ENCODE data around the gene HACE1. TPM values are rescaled to one million over a fixed set of nuclear protein-coding genes. Genes with fewer than 3 reads are reported as not detected.
"Not testable (repeated sequence)": the region's sequence is repeated elsewhere in the genome, so short reads cannot be mapped to it uniquely, and the experiment has no call there.

HACE1 gene
- total RNA-seq, 1 donor from 2014 or later = 23.2 TPM

DNA sequence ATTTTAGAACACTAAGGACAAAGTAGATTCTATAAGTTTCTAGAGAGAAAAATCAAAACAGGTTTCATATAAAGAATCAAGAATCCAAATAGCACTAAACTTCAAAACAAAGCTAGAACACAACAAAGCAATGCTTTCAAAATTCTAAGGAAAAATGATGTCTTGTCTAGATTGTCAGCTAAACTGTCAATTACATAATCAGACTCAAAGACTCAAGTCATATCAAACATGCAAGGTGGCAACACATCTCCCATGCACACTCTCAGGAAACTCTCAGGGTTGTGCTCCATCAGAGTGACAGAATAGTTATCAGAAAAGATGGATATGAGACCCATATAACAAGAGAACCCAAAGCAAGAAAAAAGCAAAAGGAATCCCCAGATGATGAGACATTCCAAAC is 23.9 kb downstream of the HACE1 start:
- ATAC-seq = no peak
- intact Hi-C loops (cut with DNase I) = no loop called here
- no peak for DNase-seq (ENCODE audit: low spot score)

DNA sequence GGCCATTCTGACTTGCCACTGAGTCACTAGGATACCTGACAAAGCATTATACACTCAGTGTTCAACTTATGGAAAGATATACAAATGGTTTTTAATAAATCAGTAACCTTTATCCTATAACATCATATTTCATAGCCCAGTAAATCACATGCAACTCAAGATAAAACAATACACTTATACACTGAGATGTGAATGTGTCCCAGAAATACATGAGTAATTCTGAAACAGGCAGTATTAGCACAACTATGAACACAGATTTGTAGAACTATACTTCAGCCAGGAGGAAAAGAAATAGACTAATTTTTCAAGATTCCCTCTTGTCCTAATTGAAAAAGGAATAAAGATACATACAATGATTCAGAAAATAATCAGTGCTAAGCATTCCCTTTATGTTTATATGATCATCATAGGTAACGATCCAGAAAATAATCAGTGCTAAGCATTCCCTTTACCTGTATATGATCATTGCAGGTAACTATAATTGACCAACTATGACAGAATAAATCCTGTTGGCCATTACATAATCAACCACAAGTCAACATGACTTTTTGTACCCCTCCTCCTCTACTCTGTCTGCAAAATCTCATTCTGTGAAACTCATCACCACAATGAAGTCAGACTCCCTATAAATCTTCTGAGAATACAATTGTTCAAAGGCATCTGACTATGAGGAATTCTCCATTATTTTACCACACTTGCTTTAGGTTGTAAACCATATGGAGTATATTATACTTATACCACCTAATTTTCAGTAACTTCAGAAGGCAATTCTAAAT is 30.3 kb downstream of the HACE1 start:
- no peak for ATAC-seq
- intact Hi-C loops (cut with DNase I) = no loop called here
- no peak for DNase-seq (ENCODE audit: low spot score)

DNA sequence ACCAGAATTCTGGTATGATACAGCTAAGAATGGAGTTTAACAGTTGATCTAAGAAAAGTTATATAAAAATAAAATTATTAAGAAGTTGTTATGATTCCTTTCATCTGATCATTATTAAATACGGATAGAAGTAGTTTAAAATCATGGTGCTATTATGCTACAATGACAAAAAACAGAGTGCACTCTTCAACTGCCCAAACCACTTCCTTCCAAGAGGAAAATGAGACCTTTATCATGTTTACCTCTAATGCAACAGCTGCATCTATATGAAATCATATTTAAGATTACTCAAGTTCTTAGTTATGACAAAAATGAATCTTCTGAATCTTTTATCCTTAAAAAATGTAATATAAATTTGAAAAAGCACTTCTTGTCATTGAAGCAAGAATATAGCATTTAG is 31.2 kb downstream of the HACE1 start:
- DNase-seq (ENCODE audit: low spot score) = no peak
- intact Hi-C loops (cut with DNase I) = no loop called here
- no peak for ATAC-seq

DNA sequence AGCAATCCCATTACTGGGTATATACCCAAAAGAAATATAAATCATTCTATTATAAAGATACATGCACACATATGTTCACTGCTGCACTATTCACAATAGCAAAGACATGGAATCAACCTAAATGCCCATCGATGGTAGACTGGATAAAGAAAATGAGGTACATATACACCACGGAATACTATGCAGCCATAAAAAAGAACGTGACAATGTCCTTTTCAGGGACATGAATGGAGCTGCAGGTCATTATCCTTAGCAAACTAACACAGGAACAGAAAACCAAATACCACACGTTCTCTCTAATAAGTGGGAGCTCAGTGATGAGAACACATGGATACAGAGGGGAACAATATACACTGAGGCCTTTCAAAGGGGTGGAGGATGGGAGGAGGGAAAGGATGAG is 38.9 kb downstream of the HACE1 start:
- intact Hi-C loops (cut with DNase I); DNase-seq (ENCODE audit: low spot score); ATAC-seq: not testable (repeated sequence)

DNA sequence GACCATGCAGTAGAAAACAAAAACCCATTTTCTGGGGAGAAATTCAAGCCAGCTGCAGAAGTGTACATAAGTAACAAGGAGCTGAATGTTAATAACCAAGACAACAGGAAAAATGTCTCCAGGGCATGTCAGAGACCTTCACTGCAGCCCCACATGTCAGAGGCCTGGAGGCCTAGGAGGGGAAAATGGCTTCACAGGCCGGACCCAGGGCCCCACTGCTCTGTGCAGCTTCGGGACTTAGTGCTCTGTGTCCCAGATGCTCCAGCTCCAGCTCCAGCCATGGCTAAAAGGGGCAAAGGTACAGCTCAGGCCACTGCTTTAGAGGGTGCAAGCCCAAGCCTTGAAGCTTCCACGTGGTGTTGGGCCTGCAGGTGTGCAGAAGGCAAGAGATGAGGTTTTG is 43.6 kb downstream of the HACE1 start:
- intact Hi-C loops (cut with DNase I) = no loop called here
- ATAC-seq (no peak), DNase-seq (ENCODE audit: low spot score) (no peak)

DNA sequence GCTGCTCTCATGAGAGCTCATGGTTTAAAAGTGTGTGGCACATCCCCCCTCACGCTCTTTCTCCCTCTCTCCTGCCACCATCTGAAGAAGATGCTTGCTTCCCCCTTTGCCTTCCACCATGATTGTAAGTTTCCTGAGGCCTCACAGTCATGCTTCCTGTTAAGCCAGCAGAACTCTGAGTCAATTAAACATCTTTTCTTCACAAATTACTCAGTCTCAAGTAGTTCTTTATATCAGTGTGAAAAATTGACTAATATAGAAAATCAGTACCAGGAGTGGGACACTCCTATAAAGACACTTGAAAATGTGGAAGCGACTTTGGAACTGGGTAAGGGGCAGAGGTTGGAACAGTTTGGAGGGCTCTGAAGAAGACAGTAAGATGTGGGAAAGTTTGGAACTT is 45.0 kb downstream of the HACE1 start:
- intact Hi-C loops (cut with DNase I) = no loop called here
- ATAC-seq = no peak
- DNase-seq (ENCODE audit: low spot score) = no peak

DNA sequence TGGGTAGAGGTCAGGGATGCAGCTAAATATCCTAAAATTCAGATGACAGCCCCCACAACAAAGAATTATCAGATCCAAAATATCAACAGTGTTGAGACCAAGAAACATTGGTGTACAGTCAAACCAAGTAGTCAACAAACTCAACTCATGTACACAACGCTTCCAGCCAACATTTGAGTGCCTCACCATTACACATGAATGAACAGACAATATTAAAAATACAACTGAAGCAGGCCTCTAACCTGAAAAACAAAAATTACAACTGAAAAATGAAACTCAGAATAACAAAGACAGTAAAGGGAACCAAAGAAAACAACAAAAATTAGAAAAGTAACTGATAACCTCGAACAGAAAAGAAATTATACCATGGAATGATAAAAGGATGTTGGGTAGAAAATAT is 46.2 kb downstream of the HACE1 start:
- ATAC-seq (no peak), DNase-seq (ENCODE audit: low spot score) (no peak)
- intact Hi-C loops (cut with DNase I) = no loop called here

DNA sequence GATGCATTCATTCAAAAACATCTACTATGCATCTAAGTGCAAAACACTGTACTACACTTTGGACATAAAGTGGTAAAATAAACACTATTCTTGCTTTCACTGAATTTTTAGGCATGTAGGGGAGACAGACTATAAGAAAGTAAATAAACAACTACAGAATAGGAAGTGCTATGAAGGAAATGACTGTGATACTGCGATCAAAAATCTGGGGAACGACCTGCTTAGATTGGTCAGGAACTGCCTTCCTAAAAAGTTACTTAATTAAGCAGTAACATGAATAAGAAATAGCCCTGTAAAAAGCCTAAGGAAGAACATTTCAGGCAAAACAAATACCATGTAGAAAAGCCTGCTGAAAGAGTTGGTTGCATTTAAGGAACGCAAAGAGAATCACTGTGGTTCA is 50.6 kb downstream of the HACE1 start:
- intact Hi-C loops (cut with DNase I) = no loop called here
- ATAC-seq (no peak), DNase-seq (ENCODE audit: low spot score) (no peak)

DNA sequence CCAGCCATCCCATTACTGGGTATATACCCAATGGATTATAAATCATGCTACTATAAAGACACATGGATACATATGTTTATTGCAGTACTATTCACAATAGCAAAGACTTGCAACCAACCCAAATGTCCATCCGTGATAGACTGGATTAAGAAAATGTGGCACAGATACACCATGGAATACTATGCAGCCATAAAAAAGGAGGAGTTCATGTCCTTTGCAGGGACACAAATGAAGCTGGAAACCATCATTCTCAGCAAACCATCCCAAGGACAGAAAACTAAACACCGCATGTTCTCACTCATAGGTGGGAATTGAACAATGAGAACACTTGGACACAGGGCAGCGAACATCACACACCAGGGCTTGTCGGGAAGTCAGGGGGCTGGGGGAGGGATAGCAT is 54.4 kb downstream of the HACE1 start:
- intact Hi-C loops (cut with DNase I); DNase-seq (ENCODE audit: low spot score); ATAC-seq: not testable (repeated sequence)

DNA sequence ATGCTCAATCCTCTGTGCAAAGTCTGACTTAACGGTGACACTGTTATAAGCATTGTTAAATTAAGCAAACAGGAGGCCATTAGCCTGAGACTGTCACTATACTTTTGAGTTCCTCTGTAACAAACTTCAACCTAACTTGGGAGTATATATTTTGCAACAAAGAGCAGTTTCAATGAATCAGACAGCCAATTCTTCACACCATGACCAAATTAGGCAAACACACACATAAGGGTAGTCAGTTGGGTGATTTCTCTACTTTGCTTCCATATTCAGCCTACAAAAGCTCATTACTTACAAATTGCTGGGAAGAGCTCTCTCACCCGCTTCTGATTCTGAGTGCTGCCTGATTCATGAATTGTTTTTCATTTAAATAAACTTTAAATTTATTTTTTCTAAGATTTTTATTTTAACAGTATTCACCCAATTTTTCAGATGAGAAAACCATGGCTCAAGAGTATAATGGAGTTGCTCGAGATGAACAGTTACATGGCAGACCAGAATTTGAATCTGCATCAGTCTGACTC is 60.5 kb downstream of the HACE1 start:
- intact Hi-C loops (cut with DNase I) = no loop called here
- DNase-seq (ENCODE audit: low spot score) (no peak), ATAC-seq (no peak)

DNA sequence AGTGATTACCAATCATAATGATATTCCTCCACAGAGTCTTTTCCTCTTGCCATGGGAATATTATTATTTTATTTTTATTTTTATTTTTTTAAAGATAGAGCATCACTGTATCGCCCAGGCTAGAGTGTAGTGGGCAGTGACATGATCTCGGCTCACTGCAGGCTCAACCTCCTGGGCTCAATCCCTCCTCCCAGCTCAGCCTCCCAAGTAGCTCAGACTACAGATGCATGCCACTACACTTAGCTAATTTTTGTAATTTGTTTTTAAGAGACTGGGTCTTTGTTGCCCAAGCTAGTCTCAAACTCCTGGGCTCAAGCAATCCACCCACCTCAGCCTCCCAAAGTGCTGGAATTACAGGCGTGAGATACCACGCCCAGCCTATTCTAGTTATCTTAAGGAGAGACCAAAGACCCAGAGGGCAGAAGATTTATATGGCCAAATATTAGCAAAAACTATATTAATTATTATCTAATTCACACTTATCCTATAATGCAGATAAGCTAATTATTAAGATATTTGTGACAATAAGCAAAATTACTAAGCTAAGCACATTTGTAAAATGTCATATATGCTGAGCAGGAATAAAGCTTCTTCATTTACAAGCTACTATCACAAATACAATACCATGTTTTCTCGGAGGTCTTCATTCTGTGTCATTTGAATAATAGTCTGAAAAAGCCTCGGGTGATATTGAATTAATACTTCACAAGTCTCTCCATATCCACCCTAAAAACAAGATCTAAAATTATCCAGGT is 63.5 kb downstream of the HACE1 start:
- no peak for ATAC-seq
- no peak for DNase-seq (ENCODE audit: low spot score)
- intact Hi-C loops (cut with DNase I) = no loop called here

DNA sequence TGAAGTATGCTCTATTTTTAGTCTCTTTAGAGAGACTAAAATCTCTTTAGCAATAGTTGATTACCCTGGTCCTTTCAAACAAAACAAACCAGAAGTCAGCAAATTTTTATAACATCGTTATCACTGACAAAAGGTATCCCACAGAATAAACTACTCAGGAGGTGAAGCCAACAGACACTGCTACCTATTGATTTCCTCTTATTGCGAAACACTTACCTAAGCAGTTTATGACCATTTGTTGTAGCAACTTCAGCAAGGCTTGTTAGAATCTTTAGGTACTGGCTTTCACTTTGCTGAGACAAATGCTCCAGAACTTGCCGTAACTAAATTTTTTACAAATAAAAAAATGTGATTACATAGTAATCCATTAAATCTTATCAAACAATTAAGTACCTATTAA is 64.4 kb downstream of the HACE1 start:
- ATAC-seq (no peak), DNase-seq (ENCODE audit: low spot score) (no peak)
- intact Hi-C loops (cut with DNase I) = no loop called here

DNA sequence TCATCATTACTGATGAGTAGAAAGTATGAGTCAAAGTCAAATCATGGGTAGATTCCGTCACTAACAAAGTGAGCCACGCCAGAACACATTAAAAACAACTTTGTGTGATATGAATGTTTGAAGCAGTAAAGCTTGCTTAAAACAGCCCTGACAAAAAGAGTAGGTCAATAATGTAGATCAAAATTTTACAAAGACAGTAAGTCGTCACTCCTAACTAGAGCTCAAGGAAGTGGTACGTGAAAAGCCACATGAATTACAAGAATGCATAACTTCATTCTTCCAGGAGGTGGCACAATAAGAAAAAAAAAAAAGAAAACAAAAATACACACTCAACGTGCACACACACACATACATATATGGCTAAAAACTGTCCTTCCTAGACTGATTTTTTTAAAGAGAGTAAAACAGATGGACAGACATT is 69.9 kb downstream of the HACE1 start:
- intact Hi-C loops (cut with DNase I) = no loop called here
- ATAC-seq (no peak), DNase-seq (ENCODE audit: low spot score) (no peak)

DNA sequence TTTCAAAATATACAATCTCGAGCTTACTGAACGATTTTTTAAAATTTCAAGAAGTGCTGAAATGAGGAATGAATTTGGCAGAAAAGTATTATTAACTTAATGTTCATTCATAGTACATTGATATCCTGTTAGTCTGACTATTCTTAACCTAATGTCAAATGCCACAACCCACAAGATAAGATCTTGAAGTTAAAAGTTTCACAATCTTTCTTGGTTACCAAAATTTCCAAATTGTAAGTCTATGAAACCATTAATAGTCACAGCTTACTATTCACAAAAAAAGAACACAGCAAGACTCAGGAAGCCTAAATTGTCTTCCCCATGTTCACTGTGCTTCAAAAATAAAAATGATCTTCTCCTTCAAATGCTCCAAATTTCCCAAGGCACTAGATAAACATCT is 71.3 kb downstream of the HACE1 start:
- no peak for DNase-seq (ENCODE audit: low spot score)
- intact Hi-C loops (cut with DNase I) = no loop called here
- ATAC-seq = no peak

DNA sequence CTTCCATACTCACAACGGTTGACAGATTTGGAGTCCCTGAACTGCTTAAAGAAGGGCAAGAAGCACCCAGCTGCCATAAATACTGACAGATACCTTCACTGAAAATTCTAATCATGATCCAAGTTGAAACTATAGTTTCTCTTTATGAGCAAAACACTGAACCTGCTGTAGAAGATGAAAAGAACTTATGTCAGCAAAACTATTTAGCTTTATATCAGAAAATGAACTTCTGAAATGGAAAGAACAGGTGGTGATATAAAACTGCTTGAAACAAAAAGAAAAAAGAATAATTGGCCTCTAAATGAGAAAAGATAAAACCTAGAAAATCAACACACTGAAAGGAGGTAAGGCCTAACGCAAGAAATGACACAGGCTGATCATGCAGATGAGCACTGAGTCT is 72.4 kb downstream of the HACE1 start:
- intact Hi-C loops (cut with DNase I) = no loop called here
- DNase-seq (ENCODE audit: low spot score) = no peak
- ATAC-seq = no peak

DNA sequence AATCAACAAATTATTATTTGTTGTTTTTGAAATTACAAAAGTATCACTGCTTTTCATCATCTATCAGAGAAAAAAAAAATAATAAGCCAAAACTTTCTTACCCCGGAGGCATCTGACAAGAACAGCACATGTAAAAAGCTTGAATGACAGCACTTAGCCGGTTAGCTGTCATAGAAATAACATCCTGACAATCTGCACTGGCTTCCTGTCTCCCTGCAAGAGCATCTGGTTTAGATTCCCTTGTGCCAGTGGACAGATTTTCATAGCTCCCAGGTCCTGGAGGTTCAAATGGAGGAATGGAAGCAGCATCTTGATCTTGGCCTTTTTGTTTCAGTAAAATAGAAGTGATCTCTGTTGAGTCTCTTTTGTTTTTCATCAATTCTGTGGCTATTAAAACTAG is 74.8 kb downstream of the HACE1 start:
- ATAC-seq (no peak), DNase-seq (ENCODE audit: low spot score) (no peak)
- intact Hi-C loops (cut with DNase I) = no loop called here

DNA sequence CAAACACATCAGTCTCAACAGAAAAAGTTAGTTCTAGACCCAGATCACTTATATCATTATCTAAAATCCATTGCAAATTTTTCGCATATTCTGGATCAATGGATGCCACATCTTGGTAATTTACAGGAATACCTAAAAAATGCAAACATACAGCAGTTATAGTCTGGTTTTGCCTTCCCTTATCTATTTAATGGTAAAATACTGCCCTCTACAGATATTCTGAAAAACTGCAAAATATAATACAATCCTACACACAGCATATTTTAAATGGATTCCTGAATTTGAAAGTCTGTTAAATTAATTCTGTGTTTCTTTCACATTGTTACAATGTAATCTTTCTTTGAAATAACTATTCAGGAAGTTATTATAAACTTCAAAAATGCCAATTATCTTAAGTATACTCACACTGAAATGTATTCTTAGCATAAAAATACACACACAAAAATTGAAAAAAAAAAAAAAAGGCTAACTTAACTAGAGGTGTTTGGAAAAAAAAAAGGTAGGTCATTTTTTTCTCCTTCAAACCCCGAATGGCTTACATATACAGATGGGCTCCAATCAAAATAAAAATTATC is 88.4 kb downstream of the HACE1 start:
- no peak for DNase-seq (ENCODE audit: low spot score)
- intact Hi-C loops (cut with DNase I) = no loop called here
- no peak for ATAC-seq

DNA sequence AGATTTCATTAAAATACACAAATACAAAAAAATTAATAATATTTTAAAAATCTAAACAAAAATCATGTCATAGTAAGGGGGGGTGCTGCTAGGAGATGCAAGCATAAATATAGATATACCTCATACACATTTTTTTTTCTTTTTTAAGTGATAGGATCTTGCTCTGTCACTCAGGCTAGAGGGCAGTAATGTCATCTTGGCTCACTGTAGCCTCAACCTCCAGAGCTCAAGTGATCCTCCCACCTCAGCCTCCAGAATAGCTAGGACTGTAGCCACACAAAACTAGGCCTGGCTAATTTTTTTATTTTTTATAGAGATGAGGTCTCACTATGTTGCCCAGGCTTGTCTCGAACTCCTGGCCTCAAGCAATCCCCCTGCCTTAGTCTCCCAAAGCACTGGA is 90.8 kb downstream of the HACE1 start:
- intact Hi-C loops (cut with DNase I) = no loop called here
- ATAC-seq (no peak), DNase-seq (ENCODE audit: low spot score) (no peak)

DNA sequence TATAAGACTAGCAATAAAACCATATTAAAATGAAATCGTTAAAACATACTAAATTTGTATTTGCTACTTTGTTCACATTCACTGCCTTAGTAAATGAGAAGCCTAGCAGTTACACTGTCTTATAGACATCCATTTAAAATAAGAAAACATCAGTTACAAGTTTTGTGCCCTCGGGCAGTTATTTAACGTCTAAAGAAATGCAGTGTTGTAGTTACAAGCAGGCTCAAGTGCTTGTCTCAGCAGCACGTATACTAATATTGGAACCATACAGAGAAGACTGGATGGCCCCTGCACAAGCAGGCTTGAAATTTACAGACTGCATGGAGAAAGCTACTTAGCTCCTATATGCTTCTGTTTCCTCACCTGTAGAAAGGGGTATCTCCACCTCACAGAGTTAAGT is 93.1 kb downstream of the HACE1 start:
- DNase-seq (ENCODE audit: low spot score) = no peak
- no peak for ATAC-seq
- intact Hi-C loops (cut with DNase I) = no loop called here

DNA sequence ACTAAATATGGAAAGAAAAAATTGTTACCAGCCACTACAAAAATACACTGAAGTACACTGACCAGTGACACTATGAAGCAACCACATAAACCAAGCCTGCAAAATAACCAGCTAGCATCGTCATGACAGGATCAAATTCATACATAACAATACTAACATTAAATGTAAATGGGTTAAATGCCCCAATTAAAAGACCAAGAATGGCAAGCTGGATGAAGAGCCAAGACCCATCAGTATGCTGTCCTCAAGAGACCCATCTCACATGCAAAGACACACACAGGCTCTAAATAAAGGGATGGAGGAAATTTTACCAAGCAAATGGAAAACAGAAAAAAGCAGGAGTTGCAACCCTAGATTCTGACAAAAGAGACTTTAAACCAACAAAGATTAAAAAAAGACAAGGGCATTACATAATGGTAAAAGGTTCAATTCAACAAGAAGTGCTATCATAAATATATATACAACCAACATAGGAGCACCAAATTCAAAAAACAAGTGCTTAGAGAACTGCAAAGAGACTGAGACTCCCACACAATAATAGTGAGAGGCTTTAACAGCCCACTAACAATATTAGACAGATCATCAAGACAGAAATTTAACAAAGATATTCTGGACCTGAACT is 104.8 kb downstream of the HACE1 start:
- intact Hi-C loops (cut with DNase I) = no loop called here
- ATAC-seq (no peak), DNase-seq (ENCODE audit: low spot score) (no peak)
